HG02852 (cell line): ENCODE data around the gene C19orf67.

ENCODE experiments used
- ATAC-seq: cut with Tn5 transposase; IDR thresholded peaks from one replicate; pipeline ENCODE4 v1.9.1; 2021; ENCODE audit warnings: mild to moderate bottlenecking, moderate library complexity; ENCODE audit not compliant: unreplicated experiment

The C19orf67 gene

DNA sequence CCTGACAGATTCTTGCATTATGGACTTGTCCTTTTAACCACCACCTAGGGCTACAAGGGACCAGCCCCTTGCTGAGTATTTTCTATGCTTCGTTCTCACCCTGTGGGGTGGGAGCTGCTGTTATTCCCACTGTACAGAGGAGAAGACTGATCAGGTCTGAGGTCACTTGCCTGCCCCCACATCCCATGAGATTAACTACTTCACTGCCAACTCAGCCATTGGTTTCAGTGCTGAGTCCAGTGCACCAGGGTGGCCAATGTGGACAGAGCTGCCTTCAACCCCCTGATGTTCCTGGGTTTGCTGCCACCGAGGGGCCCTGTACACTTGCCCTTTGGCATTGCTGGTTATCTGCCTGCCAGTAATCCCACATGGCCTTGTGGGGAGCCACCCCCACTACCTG is 25.1 kb upstream of the C19orf67 start:
- no peak for ATAC-seq

GRCh38 chr19:14107581-14108461 is 22.2 kb upstream of the C19orf67 start:
- no peak for ATAC-seq

GRCh38 chr19:14106840-14107239 is 21.3 kb upstream of the C19orf67 start:
- ATAC-seq: no peak

GRCh38 chr19:14105680-14106079 is 20.1 kb upstream of the C19orf67 start:
- no peak for ATAC-seq

- ATAC-seq: no peak
Measured at GRCh38 chr19:14103310-14103709, 17.7 kb upstream of the C19orf67 start.

GRCh38 chr19:14102756-14103155 is 17.2 kb upstream of the C19orf67 start:
- ATAC-seq: no peak

GRCh38 chr19:14102102-14102696 is 16.6 kb upstream of the C19orf67 start:
- no peak for ATAC-seq

DNA sequence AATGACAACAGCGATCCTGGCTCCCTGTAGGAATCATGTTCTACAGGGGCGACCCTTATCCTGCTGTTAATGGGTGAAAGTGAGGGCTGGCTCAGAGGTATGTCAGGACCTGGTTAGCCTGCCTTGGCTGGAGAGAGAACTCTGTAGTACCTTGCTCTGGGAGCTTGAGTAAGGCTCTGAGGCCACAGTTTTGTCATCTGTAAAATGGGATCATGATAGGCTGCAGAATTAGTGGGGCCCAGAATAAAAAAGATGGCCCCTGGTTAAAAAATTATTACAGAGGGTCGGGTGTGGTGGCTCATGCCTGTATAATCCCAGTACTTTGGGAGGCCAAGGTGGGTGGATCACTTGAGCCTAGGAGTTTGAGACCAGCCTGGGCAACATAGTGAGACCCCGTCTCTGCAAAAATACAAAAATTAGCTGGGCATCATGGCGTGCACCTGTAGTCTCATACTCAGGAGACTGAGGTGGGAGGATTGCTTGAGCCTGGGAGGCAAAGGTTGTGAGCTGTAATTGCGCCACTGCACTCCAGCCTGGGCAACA is 15.5 kb upstream of the C19orf67 start:
- ATAC-seq: no peak

GRCh38 chr19:14097532-14098151 is 12.1 kb upstream of the C19orf67 start:
- no peak for ATAC-seq

GRCh38 chr19:14096272-14096992 is 10.8 kb upstream of the C19orf67 start:
- ATAC-seq: no peak

DNA sequence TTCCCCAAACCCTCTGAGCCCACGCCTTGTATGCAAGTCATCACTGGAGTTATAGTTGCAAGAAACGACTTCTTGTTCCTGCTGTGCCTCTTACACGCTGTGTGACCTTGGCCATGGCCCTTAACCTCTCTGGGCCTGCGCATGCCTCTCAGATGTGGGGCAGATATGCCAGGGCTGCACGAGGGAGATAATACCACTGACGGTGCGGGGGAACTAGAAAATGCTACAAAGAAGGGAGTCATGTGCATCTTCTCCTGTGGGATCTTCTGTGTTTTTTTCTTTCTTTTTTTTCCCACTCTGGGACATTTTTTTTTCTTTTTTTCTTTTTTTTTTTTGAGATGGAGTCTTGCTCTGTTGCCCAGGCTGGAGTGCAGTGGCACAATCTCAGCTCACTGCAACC is 9.3 kb upstream of the C19orf67 start:
- ATAC-seq: no peak

GRCh38 chr19:14093117-14093823 is 7.7 kb upstream of the C19orf67 start:
- no peak for ATAC-seq

- ATAC-seq: peak; percentile 2
Measured at GRCh38 chr19:14091813-14092462, 6.4 kb upstream of the C19orf67 start.

- ATAC-seq: peak; percentile 56
Measured at GRCh38 chr19:14091081-14091812, 5.7 kb upstream of the C19orf67 start.

DNA sequence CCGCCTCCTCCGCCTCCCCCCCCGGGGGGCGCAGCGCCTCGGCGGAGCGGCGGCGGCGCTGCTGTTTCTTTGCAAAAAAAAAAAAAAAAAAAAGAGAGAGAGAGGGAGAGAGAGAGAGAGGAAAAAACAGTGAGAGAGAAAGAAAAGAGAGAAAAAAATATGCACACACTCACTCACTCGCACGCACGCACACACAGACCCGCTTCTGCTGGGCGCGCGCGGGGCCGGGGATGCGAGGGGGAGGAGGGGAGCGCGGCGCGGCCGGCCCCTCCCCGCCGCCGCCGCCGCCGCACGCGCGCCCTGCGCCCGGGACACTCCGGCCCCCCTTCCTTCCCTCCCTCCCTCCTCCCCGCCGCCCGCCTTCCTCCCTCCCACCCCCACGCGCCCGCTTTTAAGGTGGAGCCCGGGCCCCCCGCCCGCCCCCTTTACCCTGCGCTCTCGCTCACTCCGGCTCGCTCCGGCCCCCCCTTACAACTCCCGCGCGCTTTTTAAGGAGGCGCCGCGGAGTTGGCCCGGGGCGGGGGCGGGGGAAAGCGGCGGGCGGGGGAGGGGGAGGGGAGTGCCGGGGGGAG is 5.0 kb upstream of the C19orf67 start, which contains the start of gene SAMD1:
SAMD1 (minus strand) TSS at position 243 of the 572 bp plus-strand sequence.
- peak; percentile 38 for ATAC-seq

- peak; percentile 14 for ATAC-seq
Measured at GRCh38 chr19:14089662-14090508, 4.3 kb upstream of the C19orf67 start.

DNA sequence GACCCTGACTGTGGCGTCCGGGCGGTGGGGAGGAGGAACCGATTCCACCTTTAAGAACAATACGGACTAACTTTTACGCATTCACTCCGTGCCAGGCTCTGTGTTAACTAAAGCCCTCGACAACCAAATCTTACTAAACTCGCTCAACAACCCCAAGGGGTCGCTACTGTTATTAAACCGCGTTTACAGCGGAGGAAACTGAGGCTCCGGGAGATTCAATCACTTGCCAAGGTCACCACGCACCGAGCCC is 3.8 kb upstream of the C19orf67 start:
- ATAC-seq: no peak
